Measurements from ENCODE around the gene COL23A1.

Gene COL23A1

DNA sequence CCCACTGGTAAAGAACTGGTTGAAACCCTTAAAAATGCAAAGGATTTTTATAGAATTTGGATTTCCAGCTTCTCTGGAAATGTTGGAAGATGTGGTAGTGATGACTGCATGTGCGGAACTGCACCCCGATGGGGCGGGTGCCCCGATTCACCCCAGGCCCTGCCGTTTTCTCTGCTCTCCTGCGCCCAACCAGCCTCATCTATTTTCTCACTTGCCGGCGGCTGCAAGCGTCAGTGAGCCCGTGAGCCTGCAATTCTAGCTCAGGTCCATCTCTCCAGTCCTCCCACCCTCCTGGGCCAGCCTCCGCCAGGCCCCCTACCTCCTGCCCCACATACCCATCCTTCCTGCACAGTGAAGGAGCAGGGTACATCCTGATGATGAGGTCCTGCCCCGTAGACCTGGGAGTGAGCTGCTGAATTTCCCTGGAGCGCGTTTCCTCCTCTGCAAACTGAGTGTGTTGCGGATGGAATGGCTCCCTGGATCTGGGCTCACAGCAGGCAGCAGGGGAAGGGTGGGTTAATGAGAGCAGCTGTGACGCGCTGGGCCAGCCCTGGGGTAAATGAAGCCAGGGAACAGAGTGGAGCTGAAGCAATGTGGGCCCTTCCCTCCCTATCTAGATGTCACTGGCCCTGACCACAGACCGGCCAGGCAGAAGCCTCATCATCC lies 311.7 kb downstream of the COL23A1 start:
- H3K27me3 ChIP-seq, result peaks cover 0 to 54% of the 10 kb centered on the region in 2 donors
- H3K4me1 ChIP-seq, result peaks cover 0 to 7% (median 3%) of the 10 kb centered on the region in 4 donors
- H3K4me3 ChIP-seq, result no peak overlapping the region
- no peak overlapping the region for H3K27ac ChIP-seq
- no peak for DNase-seq
- intact Hi-C loops (cut with DNase I; ENCODE audit: low total_unique reads), result loop anchor here (10.0 kb wide), 1 partner anchor 306 kb away; no protein-coding TSS in a partner anchor
- H3K36me3 ChIP-seq, result no peaks in the 10 kb centered on the region
- TF ChIP-seq, protein P1, sequence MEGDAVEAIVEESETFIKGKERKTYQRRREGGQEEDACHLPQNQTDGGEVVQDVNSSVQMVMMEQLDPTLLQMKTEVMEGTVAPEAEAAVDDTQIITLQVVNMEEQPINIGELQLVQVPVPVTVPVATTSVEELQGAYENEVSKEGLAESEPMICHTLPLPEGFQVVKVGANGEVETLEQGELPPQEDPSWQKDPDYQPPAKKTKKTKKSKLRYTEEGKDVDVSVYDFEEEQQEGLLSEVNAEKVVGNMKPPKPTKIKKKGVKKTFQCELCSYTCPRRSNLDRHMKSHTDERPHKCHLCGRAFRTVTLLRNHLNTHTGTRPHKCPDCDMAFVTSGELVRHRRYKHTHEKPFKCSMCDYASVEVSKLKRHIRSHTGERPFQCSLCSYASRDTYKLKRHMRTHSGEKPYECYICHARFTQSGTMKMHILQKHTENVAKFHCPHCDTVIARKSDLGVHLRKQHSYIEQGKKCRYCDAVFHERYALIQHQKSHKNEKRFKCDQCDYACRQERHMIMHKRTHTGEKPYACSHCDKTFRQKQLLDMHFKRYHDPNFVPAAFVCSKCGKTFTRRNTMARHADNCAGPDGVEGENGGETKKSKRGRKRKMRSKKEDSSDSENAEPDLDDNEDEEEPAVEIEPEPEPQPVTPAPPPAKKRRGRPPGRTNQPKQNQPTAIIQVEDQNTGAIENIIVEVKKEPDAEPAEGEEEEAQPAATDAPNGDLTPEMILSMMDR (IDR thresholded peaks at IDR 0.05), result no peak
- H3K9me3 ChIP-seq, result peaks cover 0 to 10% (median 0%) of the 10 kb centered on the region in 3 donors

DNA sequence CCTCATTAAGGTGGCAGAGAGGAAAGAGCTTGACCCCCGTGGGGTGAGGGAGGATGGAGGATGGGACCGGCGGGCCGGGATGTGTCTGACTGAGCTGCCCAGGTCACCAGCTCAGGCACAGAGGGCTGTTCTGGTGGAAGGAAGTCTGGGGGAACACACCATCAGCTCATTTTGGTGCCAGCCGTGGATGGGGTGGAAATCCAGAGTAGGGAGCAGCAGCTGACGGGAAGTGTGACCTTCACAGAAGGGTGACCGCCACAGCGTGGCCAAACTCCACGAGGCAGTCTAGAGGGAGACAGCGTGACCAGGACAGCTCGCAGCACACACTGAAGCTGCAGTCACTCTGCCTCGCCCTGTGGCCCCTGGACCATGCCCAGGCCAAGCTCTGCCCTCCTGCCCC lies 312.3 kb downstream of the COL23A1 start:
- peaks cover 0 to 10% (median 0%) of the 10 kb centered on the region in 3 donors for H3K9me3 ChIP-seq
- H3K27me3 ChIP-seq, result peaks cover 0 to 56% of the 10 kb centered on the region in 2 donors
- no peak overlapping the region for H3K4me3 ChIP-seq
- DNase-seq, result no peak
- intact Hi-C loops (cut with DNase I; ENCODE audit: low total_unique reads), result loop anchor here (10.0 kb wide), 1 partner anchor 307 kb away; no protein-coding TSS in a partner anchor
- TF ChIP-seq, protein P1 (IDR thresholded peaks at IDR 0.05), result no peak
- H3K36me3 ChIP-seq, result no peaks in the 10 kb centered on the region
- H3K27ac ChIP-seq, result no peak overlapping the region
- H3K4me1 ChIP-seq, result peaks cover 0 to 7% (median 3%) of the 10 kb centered on the region in 4 donors

DNA sequence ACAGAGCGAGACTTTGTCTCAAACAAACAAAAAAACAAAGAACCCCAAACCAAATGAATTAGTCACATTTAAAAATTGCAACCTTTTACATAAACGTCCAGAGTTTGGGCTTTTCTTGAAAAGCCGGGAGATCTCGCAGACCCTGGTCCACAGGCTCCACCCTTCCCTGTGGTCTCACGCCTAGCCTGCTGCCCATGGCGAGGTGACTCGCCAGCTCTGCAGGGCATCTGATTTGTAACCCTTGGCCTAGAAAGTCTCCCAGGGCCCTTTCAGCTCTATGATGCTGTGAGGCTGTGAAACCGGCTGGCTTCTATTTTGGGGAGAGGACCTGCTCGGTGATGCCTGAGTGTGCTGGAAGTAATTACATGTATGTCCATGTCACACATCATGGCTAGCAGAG lies 312.8 kb downstream of the COL23A1 start:
- Histone ChIP-seq H3K4me3 (no peak overlapping the region), H3K36me3 (no peaks in the 10 kb centered on the region), H3K9me3 (peaks cover 0 to 10% (median 0%) of the 10 kb centered on the region in 3 donors), H3K27ac (no peak overlapping the region), H3K27me3 (peaks cover 0 to 57% of the 10 kb centered on the region in 2 donors), H3K4me1 (peaks cover 0 to 7% (median 3%) of the 10 kb centered on the region in 4 donors)
- no peak for DNase-seq
- intact Hi-C loops (cut with DNase I; ENCODE audit: low total_unique reads), result loop anchor here (10.0 kb wide), 1 partner anchor 307 kb away; no protein-coding TSS in a partner anchor
- TF ChIP-seq, protein P1 (IDR thresholded peaks at IDR 0.05), result no peak

DNA sequence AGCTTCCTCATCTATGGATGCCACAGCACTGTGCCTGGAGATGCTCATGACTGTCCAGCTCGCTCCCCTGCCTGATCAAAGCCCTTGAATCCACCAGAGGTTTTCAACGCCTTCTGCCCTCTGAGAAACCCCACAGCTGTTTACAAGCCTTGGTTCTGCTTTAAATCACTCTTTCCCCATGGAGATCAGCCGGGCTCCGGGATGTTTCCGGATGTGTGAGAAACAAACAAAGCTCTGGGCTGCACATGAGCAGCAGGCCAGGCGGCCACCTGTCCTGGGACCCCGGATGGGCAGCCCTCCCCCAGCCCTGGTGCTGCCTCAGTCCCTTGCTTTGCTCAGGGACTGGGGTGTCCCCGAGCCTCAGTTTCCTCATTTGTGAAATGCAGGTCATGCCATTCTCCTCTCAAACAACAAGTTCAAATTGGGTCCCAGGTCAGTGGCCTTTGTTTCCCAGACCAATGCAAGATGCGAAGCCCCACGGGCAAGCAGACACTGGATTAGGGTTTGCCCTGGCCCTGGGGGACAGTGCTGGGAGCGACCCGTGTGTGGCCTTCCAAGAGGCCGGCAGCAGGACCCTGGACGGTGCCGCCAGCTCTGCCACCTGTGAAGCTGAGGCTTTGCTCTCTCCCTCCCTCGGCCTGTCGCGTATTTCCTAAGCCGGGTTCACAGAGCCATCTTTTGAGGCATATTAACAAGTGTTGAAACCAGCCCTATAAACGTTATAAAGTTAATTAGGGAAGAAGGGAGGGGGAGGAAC lies 315.2 kb downstream of the COL23A1 start:
- no peak overlapping the region for H3K4me3 ChIP-seq
- H3K36me3 ChIP-seq, result no peaks in the 10 kb centered on the region
- peaks cover 0 to 10% (median 0%) of the 10 kb centered on the region in 3 donors for H3K9me3 ChIP-seq
- intact Hi-C loops (cut with DNase I; ENCODE audit: low total_unique reads), result loop anchor here (10.0 kb wide), 1 partner anchor 310 kb away; no protein-coding TSS in a partner anchor
- peaks cover 0 to 66% of the 10 kb centered on the region in 2 donors for H3K27me3 ChIP-seq
- DNase-seq, result no peak
- no peak overlapping the region for H3K27ac ChIP-seq
- TF ChIP-seq, protein P1 (IDR thresholded peaks at IDR 0.05), result no peak
- peaks cover 0 to 4% (median 1%) of the 10 kb centered on the region in 4 donors for H3K4me1 ChIP-seq

DNA sequence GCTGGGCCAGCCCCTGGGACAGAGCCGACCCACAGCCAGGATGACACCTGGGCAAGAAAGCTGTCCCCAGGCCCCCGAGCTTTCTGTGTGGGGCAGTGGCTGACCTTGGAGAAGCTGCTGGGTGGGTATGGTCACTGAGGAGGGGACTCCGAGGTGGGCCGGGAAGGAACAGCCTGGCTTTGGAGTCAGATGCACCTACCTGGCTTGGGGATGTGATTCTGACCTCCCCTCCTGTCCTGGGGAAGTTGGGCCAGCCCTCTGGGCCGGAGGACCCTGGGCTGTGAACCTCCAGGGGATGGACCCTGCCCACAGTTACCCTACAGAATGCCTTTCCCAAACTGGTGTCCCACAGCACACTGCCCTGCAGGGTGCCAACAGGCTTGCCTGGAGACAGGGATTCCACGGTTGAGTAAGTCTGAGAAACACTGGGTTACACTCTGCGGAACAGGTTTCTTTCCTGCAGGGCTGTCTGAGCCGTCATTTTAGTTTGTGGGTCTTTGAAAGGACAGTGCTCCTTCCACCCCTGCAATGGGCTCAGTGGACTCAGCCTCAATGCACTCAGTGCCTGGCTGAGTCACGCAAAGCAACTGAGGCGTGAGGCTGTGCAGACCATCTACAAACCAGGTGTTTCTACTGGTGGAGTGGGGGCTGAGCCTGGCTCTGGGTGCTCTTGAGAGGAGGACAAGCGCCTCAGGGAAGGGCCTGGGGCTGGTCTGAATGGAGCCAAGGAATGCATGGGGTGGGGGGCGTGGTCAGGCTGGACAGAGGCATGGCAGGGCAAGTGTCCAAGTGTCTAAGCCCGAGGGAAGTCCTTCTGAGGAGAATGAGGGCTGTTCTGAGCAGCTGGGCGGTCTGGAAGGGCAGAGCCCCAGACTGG lies 316.3 kb downstream of the COL23A1 start:
- no peaks in the 10 kb centered on the region for H3K4me1 ChIP-seq
- no peaks in the 10 kb centered on the region for H3K36me3 ChIP-seq
- TF ChIP-seq, protein P1 (IDR thresholded peaks at IDR 0.05), result no peak
- intact Hi-C loops (cut with DNase I; ENCODE audit: low total_unique reads), result loop anchor here (10.0 kb wide), 1 partner anchor 311 kb away; no protein-coding TSS in a partner anchor
- H3K27me3 ChIP-seq, result peaks cover 0 to 59% of the 10 kb centered on the region in 2 donors
- no peak for DNase-seq
- H3K9me3 ChIP-seq, result peaks cover 0 to 10% (median 0%) of the 10 kb centered on the region in 3 donors
- no peak overlapping the region for H3K4me3 ChIP-seq
- no peak overlapping the region for H3K27ac ChIP-seq

Measured in tibial artery (tissue), 4 donors.